ENCODE data around the gene P3H2. TPM values are rescaled to one million over a fixed set of nuclear protein-coding genes. Genes with fewer than 3 reads are reported as not detected.

The P3H2 gene
- total RNA-seq, 1 donor from 2014 or later: 21.9 TPM

DNA sequence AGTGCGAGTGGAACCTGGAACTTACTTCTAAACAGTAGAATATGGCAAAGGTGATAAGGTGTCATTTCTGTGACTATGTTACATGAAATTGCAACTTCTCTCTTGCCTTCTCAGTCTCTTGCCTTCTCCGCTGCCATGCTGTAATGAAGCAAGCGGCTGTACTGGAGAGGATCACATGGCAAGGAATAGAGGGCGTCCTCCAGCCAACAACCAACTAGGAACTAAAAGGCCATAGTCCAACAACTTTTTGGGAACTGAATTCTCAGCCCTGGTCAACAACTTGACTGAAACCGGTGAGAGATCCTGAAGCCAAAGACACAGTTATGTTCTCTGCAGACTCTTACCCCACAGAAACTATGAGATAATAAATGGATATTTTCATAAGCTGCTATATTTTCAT, 143.5 kb downstream of the P3H2 start:
- Mint-ChIP-seq H3K36me3 (ENCODE audit: low read depth) (peaks cover 20% of the 10 kb centered on the region), H3K4me1 (ENCODE audit: low read depth) (peaks cover 15% of the 10 kb centered on the region)
- TF ChIP-seq, protein P1, sequence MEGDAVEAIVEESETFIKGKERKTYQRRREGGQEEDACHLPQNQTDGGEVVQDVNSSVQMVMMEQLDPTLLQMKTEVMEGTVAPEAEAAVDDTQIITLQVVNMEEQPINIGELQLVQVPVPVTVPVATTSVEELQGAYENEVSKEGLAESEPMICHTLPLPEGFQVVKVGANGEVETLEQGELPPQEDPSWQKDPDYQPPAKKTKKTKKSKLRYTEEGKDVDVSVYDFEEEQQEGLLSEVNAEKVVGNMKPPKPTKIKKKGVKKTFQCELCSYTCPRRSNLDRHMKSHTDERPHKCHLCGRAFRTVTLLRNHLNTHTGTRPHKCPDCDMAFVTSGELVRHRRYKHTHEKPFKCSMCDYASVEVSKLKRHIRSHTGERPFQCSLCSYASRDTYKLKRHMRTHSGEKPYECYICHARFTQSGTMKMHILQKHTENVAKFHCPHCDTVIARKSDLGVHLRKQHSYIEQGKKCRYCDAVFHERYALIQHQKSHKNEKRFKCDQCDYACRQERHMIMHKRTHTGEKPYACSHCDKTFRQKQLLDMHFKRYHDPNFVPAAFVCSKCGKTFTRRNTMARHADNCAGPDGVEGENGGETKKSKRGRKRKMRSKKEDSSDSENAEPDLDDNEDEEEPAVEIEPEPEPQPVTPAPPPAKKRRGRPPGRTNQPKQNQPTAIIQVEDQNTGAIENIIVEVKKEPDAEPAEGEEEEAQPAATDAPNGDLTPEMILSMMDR (IDR thresholded peaks at IDR 0.05): no peak

DNA sequence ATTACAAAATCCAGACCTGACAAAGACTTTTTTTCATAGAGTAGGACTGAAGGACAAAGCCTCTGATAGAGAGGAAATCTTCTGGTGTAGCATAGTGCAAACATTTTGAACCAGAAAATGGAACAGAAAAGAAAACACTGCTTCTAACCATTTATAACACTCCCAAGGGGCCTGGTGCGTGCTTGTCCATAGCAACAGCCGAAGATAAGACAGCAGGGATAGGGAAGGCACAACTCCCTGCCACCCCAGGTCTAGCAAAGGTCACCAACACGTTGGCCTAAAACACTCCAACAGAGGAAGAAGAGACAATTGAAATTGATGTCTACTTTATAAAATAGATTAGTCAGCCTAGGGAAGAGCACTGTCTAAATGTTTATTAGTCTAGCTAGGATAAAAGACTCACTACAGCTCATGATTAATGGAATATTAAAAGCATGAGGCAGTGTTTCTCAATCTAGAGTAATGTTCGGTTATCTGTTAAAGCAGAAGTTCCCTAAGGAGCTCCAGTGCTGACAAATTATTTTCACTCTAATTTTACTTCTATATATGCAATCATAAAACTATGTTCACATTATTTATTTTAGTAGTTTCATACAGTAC, 145.2 kb downstream of the P3H2 start:
- peaks cover 25% of the 10 kb centered on the region for H3K36me3 Mint-ChIP-seq (ENCODE audit: low read depth)
- no peak for DNase-seq (ENCODE audit: low spot score)
- no peaks in the 10 kb centered on the region for H3K9me3 Mint-ChIP-seq (ENCODE audit: low read depth)
- no peak overlapping the region for H3K4me3 Mint-ChIP-seq (ENCODE audit: unreplicated experiment)
- H3K4me1 Mint-ChIP-seq (ENCODE audit: low read depth): peaks cover 7% of the 10 kb centered on the region
- H3K27me3 Mint-ChIP-seq (ENCODE audit: low read depth): no peaks in the 10 kb centered on the region
- H3K27ac Mint-ChIP-seq (ENCODE audit: unreplicated experiment): peak overlapping the region; percentile 74
- TF ChIP-seq, protein P1 (IDR thresholded peaks at IDR 0.05): no peak

More for the DNA sequence above, 143.5 kb downstream of the P3H2 start:
- H3K9me3 Mint-ChIP-seq (ENCODE audit: low read depth): no peaks in the 10 kb centered on the region
- no peak for DNase-seq (ENCODE audit: low spot score)
- H3K27ac Mint-ChIP-seq (ENCODE audit: unreplicated experiment): no peak overlapping the region
- H3K27me3 Mint-ChIP-seq (ENCODE audit: low read depth): no peaks in the 10 kb centered on the region
- no peak overlapping the region for H3K4me3 Mint-ChIP-seq (ENCODE audit: unreplicated experiment)

DNA sequence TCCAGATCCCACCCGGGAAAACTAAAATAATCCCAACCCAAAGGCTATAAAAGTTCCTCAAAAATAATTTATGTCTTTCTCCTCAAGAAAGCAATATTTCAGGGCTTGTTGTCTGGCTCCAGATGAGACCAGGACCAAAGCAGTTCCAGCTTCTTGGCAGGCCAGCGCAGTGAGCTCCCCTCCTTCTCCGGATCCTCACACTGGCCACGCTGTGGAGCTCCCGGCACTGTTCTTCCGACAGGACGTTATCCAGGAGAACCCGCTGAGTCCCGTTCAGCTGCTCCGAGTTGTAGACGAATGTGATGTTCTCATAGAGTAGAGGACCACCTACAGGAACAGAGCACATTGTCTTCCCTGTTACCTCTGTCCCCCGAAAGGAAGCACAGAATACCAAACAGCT, 146.3 kb downstream of the P3H2 start:
- H3K9me3 Mint-ChIP-seq (ENCODE audit: low read depth): no peaks in the 10 kb centered on the region
- peaks cover 7% of the 10 kb centered on the region for H3K4me1 Mint-ChIP-seq (ENCODE audit: low read depth)
- TF ChIP-seq, protein P1 (IDR thresholded peaks at IDR 0.05): no peak
- DNase-seq (ENCODE audit: low spot score): no peak
- no peak overlapping the region for H3K4me3 Mint-ChIP-seq (ENCODE audit: unreplicated experiment)
- no peak overlapping the region for H3K27ac Mint-ChIP-seq (ENCODE audit: unreplicated experiment)
- H3K36me3 Mint-ChIP-seq (ENCODE audit: low read depth): peaks cover 28% of the 10 kb centered on the region
- no peaks in the 10 kb centered on the region for H3K27me3 Mint-ChIP-seq (ENCODE audit: low read depth)

DNA sequence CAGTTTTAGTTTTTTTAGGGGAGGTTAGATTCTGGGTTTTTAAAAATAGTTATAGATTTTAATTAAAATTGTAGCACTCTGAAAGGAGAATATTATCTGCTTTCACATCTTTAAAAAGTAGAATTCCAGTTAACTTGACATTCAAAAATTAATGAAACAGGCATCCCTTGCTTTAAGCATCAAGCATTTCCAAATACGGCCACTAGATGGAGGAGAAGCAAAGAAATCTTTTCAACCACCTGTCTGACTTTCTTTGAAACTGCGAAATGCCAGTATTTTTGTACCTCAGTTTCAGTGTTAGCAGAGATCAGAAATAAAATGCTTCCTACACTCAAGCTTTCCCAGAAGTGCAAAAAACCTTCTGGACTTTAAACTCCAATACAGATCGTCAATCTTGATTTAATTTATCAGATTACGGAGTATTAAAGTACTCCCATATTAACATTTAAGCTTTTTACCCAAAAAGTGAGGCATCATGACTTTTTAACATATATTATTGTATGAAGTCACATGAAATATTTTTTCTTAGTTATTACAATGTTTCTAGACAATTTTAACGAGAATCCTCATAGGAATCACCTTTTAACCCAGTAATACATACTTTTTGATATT, 153.3 kb downstream of the P3H2 start:
- Mint-ChIP-seq H3K4me1 (ENCODE audit: low read depth) (no peaks in the 10 kb centered on the region), H3K27me3 (ENCODE audit: low read depth) (no peaks in the 10 kb centered on the region), H3K9me3 (ENCODE audit: low read depth) (no peaks in the 10 kb centered on the region), H3K36me3 (ENCODE audit: low read depth) (peaks cover 19% of the 10 kb centered on the region), H3K4me3 (ENCODE audit: unreplicated experiment) (no peak overlapping the region), H3K27ac (ENCODE audit: unreplicated experiment) (no peak overlapping the region)
- TF ChIP-seq, protein P1 (IDR thresholded peaks at IDR 0.05): peak; percentile 95
- no peak for DNase-seq (ENCODE audit: low spot score)

DNA sequence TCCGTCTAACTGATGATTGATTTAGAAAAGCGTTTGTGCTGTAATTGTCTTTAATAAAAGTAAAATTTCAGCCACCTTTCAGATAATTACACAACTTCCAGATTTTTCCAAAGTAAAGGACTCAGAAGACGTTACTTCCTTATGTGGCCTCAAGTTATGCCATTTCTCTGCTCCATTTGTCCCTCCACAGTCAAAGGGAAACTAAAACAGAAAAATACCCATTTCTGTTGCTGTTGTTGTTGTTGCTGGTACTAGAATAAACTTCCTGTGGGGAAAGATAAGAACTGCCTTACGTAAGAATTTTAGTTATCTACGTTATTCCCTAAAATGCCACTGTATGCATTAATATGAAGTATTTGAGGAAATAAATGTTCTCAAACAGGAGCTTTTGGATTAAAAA, 153.9 kb downstream of the P3H2 start:
- no peak for DNase-seq (ENCODE audit: low spot score)
- Mint-ChIP-seq H3K4me3 (ENCODE audit: unreplicated experiment) (no peak overlapping the region), H3K9me3 (ENCODE audit: low read depth) (no peaks in the 10 kb centered on the region), H3K36me3 (ENCODE audit: low read depth) (peaks cover 17% of the 10 kb centered on the region), H3K27me3 (ENCODE audit: low read depth) (no peaks in the 10 kb centered on the region), H3K4me1 (ENCODE audit: low read depth) (peaks cover under 1% of the 10 kb centered on the region), H3K27ac (ENCODE audit: unreplicated experiment) (no peak overlapping the region)
- TF ChIP-seq, protein P1 (IDR thresholded peaks at IDR 0.05): no peak

All from chondrocyte (in vitro differentiated cells).